Activated T-cell treated with anti-CD3 and anti-CD28 coated beads for 1 hour (primary cell): ENCODE measurements around the gene AK4.
"Not testable (repeated sequence)": the region's sequence is repeated elsewhere in the genome, so short reads cannot be mapped to it uniquely, and the experiment has no call there.

Experiments
- DNase-seq: peaks from one replicate; pipeline ENCODE4 v3.0.0-alpha.2; 2020; ENCODE audit warnings: low read depth

The AK4 gene

DNA sequence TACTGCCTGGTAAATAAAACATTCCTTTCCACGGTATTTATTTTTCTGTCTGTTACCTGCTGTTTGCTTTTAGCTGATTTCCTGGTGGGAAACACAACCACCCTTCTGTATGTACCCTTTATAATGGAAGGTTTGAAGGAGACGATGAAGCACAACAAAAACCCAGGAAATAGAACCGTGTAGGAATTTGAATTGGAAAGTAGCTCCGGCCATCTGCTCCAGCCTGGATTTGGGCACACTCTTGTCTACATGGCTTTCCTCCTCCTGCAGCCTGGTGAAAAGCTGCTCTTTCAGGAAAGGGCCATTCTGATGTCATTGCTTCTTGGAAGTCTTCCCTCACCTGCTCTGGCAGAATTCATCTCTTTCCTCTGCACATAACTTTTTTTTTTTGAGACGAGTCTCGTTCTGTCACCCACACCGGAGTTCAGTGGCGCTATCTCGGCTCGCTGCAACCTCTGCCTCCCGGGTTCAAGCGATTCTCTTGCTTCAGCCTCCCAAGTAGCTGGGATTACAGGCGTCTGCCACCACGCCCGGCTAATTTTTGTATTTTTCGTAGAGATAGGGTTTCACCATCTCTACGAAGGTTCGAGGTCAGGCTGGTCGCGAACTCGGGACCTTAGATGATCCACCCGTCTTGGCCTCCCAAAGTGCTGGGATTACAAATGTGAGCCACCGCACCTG lies 2.7 kb downstream of the AK4 start:
- no peak for DNase-seq

- no peak for DNase-seq
Observed at GRCh38 chr1:65151641-65152040, 3.6 kb downstream of the AK4 start.

DNA sequence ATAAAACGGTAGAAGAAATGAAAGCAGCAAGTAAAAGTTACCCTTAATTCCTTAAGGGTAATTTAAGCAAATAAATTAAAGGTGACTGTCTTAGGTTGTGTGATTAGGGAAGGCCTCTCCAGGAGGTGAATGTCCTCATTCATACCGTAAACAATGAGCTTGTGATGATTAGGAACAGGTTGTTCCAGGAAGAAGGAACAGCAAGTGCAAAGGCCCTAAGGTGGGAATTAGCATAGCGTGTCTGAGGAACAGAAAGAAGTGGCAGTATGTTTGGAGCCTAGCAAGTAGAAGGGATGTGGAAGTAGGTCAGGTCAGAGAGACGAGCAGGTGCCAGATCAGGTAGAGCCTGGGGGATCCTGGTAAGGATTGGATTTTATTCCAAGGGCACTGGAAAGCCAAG lies 5.6 kb downstream of the AK4 start:
- DNase-seq: no peak

GRCh38 chr1:65156910-65157545 lies 9.0 kb downstream of the AK4 start:
- DNase-seq: no peak

DNA sequence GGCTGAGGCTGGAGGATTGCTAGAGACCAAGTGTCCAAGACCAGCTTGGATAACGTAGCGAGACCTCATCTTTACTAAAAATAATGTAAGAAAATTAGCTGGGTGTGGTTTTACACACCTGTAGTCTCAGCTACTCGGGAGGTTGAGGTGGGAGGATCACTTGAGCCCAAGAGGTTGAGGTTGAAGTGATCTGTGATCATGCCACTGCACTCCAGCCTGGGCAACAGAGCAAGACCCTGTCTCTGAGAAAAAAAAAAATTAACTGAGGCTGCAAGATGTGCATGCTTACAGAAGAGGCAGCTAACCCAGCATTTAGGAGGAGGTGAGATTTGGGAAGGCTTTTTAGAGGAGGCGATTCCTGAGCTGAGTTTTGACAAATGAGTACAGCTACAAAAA lies 9.5 kb downstream of the AK4 start:
- DNase-seq: no peak

- not testable (repeated sequence) for DNase-seq
Observed at GRCh38 chr1:65159291-65159688, 11.3 kb downstream of the AK4 start.

GRCh38 chr1:65159801-65160523 lies 12.0 kb downstream of the AK4 start:
- DNase-seq: no peak

GRCh38 chr1:65163201-65163805 lies 15.3 kb downstream of the AK4 start:
- DNase-seq: no peak

- not testable (repeated sequence) for DNase-seq
Observed at GRCh38 chr1:65164101-65164500, 16.1 kb downstream of the AK4 start.

GRCh38 chr1:65164633-65165032 lies 16.6 kb downstream of the AK4 start:
- DNase-seq: no peak

- no peak for DNase-seq
Observed at GRCh38 chr1:65165269-65165993, 17.4 kb downstream of the AK4 start.

DNA sequence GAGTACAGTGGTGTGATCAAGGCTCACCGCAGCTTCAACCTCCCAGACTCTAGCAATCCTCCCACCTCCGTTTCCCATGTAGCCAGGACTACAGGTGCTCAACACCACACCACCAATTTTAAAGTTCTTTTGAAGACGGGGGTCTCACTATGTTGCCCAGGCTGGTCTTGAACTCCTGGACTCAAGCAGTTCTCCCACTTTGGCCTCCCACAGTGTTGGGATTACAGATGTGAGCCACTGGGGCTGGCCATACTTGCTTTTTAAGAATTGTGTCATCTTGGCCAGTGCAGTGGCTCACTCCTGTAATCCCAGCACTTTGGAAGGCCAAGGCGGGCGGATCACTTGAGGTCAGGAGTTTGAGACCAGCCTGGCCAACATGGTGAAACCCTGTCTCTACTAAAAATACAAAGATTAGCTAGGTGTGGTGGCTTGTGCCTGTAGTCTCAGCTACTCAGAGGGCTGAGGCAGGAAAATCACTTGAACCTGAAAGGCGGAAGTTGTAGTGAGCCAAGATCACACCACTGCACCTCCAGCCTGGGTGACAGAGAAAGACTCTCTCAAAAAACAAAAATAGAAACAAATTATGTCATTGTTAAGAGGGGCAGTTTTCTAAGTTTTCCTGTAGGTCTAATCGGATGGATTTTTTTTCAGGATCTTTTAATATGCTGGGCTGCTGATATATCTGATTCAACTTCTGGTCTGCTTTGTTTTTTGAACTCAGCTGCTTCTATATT lies 18.7 kb downstream of the AK4 start:
- DNase-seq: no peak

DNA sequence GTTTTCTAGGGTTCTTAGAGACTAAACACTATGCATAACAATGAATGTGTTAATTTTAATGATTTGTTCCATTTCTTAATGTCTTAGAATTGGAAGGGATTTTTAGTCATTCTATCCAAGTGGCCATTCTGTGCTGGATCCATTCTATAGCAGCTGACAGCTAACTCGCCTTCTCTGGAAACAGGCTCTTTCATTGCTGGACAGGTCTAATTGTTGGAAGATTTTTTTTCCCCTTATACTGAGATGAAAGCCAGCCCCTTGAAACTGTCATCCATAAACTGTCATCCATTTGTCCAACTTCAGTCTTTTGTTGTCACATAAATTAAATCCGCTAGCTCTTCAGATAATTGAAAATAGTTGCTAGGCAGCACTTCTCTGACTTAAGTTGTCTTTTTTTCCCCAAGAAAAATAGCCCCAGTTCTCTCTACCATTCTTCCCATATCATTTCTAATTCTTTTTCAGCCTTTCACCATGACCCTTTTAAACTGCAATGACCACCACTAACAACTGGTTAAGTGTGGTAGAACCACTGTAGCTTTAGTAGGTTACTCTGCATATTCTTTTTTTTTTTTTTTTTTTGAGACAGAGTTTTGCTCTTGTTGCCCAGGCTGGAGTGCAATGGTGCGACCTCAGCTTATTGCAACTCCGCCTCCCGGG lies 19.7 kb downstream of the AK4 start:
- DNase-seq: no peak

GRCh38 chr1:65168867-65169266 lies 20.9 kb downstream of the AK4 start:
- DNase-seq: no peak

GRCh38 chr1:65170511-65171142 lies 22.6 kb downstream of the AK4 start:
- DNase-seq: no peak

GRCh38 chr1:65172936-65173690 lies 25.1 kb downstream of the AK4 start:
- no peak for DNase-seq

DNA sequence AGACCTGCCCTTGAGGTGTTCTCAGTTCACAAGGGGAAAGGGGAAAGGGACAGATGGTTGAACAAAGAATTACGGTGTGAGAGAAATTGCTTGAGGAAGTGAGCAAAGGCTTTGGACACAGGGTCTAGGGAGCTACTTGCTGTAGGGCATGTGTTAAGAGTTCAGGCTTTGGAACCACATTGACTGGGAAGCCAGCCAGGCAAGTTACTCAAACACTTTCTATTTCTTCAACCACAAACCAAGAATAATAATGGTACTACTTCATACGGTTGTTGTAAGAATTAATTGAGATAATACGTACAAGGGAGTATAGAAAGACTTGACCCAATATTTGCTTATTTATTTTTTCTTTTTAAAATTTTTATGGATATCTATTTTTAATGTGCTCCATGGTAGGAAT lies 26.6 kb downstream of the AK4 start:
- DNase-seq: no peak

GRCh38 chr1:65175171-65176055 lies 27.4 kb downstream of the AK4 start:
- no peak for DNase-seq

DNA sequence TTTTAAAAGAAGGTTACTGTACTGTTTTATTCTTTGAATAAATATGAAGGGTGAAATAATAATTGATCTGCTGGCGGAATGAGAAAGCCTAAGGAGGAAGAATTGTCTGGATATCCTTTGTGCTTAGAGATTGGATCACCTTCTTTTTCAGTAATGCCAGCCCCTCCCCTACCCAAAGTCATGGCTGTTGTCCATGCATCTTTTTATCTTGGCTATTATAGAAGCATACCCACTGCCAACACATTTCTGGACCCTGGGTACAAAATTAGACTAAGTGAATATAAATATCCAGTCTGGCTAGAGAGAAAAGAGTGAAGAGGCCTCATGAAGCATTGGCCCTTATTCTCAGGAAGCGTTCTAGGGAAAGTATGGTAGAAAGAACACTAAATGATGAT lies 28.1 kb downstream of the AK4 start:
- DNase-seq: no peak
